Activated gamma-delta T cell (primary cell): Measurements from ENCODE around the gene AAMP.
"Not testable (repeated sequence)": the region's sequence is repeated elsewhere in the genome, so short reads cannot be mapped to it uniquely, and the experiment has no call there.

Experiments
- DNase-seq: peaks from one replicate; lab custom pipeline; 2025; lab: John Stamatoyannopoulos, UW

AAMP gene

DNA sequence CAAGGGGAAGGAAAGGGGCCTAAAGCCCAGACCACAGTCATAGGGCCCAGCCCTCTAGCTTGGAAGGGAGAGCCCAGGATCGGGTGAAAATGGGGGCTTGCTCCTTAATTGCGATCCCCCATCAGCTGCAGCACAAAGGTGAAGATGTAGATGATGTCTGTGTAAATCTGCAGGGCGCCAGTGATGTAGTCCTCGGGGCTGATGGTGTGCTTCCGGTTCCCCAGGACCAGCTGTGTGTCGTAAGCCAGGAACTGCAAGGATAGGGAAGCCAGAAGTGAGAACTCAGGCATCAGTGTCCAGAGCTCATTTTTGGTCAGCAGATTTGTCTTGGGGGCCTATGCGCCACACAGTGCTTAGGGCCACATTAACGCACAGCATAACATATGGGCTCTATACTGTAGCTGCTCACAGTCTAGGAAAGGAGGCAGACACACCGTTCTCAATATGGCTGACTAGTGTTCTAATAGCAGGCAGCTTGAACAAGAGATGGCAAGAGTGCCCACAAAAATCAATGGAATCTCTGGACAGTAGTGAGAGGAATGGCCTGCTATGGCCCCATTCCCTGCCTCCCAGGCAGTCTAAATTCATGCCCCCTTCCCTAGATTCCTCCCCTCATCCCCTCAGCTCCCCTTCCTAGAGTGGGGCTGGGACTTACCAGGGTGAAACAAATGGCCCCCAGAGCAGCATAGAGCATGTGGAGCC lies 5.6 kb upstream of the AAMP start:
- DNase-seq: no peak

DNA sequence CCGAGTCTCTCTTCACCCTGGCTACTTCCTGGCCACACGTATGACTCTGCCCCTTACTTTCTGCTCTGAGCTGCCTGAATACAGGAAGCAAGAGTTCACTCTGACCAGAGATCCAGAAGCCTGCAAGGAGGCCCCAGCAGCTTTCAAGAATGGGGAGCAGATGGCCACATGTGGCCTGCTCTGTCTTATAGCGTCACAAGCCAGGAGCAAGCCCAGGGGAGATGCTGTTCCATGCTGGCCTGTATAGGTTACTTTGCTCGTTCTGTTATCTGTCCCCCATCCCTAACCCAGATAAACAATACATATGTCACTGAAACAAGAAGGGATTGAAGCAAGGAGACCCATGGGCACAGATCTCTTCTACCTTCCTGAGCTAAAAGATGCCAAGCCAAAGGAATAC lies 4.6 kb upstream of the AAMP start:
- DNase-seq: no peak

DNA sequence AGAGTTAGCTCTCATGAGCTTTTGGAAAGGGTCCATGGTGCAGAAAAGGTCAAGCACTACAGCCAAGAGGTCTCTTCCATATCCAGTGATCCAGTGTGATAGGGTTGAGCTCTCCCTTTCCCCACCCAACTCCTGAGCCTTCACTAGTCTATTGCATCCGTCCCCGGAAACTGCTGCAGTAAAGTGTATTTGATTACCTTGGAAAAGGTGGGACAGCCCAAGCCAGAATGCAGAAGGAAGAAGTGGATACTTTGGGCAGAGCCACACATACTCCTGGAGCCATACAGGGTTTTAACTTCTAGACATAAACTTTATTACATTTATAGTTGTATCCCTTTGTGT lies 3.9 kb upstream of the AAMP start:
- DNase-seq: no peak

DNA sequence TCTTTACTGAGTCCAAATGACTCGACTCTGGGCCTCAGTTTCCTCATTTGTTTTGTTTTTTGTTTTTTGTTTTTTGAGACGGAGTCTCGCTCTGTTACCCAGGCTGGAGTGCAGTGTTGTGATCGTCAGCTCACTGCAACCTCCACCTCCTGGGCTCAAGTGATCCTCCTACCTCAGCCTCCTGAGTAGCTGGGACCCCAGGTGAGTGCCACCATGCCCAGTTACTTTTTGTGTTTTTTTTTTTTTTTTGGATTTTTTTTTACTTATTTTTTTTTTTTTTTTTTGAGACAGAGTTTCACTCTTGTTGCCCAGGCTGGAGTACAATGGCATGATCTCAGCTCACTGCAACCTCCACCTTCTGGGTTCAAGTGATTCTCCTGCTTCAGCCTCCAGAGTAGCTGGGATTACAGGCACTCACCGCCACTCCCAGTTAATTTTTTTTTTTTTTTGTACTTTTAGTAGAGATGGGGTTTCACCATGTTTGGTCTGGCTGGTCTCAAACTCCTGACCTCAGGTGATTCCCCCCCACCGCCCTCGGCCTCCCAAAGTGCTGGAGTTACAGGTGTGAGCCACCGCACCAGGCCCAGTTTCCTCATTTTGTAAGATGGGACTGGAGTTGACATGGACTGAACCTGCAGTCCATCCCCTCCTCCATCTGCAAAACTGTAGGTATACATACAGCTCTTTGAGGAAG lies 3.4 kb upstream of the AAMP start:
- not testable (repeated sequence) for DNase-seq

DNA sequence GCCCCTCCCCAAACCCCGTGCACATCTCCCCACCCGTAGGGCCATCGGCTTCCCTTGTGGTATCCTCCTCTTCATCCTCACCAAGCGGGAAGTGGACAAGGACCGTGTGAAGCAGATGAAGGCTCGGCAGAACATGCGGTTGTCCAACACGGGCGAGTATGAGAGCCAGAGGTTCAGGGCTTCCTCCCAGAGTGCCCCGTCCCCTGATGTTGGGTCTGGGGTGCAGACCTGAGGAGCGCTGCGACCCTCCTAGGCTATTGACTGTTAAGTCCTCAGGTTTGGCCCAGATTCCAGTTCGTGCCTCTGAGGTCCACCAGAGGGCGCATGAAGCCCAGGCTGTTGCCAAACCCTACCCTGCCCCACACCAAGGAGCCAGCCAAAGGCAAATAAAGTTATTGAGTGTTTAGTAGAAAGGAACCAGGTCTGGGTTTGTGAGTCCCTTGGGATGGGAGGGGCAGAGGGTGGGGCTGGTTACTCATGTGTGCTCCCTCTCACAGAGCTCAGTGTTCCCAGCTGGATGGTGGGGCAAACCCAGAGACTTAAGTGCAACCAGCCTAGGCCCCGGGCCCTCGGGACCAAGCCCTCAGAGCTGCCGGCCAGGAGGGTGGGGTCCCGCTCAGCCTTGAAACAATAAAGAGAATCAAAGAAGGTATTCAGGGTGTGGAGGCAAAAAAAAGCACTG lies 2.7 kb upstream of the AAMP start:
- DNase-seq: no peak

DNA sequence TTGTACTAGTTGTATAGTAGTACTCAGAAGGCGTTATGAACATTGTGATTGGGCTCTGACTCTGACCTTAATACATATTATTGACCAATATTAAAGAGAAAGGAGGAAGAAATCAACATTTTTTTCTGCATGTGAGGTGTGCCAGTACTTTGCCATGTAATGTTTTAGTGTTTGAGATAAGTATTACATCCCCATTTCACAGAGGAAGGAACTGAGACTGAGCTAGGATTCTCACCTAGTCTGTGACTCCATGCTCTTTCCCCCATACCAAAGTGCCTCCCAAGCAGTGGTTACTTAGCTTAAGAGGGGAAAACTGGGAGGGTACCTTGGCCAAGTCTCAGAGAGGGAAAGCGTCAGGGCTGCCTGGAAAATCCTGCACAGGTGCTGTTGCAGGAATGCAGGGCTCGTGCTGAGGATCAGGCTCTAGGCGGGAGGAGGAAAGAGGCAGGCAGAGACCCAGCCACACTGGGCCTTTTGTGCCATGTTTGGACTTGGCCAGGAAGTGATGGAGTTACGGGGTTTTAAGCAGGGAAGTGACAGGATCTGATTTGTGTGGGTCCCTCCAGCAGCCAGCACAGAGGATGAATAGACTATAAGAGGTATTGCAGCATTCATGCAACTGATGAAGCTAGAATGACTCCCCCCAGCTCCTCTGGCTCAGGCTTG lies 2.1 kb upstream of the AAMP start:
- no peak for DNase-seq

DNA sequence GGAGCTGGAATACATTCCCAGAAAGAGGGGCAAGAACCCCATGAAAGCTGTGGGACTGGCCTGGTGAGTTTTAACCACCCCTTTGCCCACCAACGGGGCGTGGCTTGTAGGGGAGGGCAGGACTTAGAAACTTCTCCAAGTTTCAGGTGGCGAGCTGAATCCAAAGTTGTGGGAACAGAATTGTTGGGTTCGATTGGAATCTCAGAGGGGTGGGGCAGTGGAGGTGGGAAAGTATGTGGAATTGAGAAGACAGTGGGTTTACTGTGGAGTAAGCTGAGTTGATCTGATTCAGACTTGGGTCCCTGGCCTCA lies 1.5 kb upstream of the AAMP start:
- no peak for DNase-seq

DNA sequence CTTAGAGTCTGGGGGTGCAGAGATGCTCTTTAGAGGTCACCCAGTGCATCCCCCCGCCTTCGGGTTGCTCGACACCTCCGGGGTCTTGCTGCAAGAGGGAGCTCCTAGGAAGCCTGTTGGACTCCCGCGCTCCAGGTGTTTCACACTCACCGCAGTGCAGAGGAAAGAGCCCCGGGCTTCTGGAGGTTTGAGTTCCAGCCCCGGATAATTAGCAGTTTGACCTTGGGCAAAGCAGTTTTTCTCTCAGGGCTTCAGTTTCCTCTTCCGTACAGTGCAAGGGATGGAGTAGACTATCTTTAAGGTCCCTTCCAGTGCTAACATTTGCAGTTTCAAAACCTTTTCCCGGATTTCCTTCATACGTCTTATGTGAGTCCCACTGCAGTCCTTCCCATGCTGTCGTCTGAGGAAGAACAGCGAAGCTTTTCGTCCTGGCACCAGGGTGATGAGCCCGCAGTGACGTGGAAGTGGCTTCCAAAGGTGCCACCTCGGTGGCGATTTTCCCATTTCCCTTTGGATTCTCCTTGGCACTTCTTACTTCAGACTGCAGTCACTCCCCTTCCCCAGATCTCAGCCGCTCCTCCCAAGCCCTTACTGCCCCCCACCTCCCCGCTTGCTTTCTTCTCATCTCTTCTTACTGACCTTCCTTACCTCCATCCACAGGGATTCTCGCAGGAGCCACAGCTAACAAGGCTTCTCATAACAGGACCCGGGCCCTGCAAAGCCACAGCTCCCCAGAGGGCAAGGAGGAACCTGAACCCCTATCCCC lies 967 bp upstream of the AAMP start:
- DNase-seq: no peak

DNA sequence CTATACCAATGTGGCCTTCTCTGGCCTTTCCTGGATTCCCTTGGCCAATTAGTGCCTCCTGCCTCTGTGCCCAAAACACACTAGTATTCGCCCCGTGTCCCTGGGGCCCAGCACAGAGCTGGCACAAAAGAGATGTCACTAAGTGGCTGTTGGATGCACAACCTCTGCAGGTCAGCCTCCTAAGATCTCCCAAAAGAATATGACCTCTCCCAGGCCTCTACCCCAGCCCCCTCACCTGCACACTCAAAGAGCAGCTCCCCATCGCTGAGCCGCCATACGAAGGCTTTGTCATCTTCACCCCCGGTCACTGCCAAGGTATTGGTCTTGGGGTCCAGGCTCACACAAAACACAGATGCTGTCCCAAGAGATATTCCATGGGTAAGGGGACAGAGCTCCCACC lies 2.7 kb downstream of the AAMP start:
- DNase-seq: no peak

DNA sequence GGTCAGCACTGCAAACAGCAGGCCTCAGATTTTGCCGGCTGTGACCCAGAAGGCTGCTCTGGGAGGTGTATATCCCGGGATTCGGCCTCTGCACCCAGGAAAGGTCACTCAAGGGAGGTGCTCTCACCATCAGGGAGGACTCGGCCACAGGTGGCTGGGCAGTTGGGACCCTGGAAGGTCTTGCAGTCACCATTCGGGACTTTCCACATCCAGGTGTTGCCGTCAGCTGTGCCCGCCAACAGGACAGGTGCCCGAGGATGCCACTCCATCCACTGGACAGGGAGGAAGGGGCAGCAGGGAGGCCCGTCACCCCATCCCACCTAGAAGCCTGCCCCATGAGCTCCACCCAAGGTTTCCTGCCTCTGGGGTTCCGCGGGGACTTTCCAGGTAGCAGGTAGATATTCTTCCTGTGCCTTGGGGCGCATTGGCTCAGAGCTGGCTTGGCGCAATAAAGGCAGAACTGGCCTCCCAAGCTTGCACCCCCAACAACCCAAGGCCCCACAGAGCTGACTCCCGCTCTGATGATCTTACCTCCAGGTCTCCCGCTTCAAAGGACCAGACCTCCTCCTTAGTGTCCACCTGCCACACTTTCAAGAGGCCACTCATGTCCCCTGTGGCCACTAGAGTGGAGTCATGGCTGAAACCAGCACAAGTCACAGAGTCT lies 3.5 kb downstream of the AAMP start:
- DNase-seq: no peak

DNA sequence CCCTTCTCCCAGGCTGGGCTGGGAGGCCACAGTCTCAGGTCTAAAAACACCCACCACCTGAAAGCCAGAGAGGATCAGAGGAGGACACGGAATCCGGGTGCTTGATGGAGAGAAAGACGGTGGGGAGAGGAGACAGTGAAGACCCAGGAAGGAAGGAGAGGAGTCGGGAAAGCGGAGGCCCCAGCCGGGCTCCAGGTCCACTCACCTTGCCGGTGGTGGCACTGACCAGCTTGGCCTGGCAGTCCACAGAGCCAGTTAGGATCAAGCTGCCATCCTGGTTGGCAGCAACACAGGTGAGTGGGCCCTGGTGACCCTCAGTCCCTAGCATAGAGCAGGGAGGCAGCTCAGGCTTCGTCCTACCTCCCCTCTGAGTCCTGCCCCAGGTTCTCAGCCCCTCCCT lies 4.3 kb downstream of the AAMP start:
- no peak for DNase-seq

DNA sequence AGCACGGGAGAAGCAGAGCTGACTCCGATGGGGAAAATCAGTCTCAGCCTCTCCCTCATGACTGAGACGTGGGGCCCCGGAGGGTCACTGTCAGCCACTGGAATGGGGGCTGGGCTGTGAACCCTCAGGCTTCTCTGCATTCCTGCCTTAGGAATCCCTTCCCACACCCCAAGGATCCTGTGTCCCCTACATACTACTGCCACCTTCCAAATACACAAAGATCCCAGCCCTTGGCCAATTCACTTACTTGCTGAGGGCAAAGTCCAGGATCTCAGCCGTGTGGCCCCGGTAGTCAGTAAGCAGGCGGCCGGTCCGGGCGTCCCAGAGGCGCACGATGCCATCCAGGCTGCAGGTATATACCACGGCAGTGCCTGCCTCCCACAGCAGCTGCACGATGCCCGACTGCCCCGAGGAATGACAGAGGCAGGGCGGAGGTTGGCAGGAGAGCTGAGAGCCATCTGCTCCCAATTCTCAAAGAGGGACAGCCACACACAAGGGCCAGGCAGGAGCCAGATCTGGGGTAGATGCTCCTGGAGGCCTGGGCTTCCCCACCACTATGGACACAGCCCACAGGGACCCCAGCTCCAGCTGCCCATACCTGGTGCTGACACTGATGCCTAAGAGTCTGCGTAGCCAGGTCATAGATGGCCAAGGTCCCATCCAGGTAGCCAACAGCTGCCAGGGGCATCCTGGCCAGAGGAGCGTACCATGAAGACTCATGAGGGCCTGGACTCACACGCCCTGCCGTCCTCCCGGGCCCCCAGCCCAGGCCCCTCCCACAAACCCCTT lies 5.0 kb downstream of the AAMP start:
- DNase-seq: no peak

DNA sequence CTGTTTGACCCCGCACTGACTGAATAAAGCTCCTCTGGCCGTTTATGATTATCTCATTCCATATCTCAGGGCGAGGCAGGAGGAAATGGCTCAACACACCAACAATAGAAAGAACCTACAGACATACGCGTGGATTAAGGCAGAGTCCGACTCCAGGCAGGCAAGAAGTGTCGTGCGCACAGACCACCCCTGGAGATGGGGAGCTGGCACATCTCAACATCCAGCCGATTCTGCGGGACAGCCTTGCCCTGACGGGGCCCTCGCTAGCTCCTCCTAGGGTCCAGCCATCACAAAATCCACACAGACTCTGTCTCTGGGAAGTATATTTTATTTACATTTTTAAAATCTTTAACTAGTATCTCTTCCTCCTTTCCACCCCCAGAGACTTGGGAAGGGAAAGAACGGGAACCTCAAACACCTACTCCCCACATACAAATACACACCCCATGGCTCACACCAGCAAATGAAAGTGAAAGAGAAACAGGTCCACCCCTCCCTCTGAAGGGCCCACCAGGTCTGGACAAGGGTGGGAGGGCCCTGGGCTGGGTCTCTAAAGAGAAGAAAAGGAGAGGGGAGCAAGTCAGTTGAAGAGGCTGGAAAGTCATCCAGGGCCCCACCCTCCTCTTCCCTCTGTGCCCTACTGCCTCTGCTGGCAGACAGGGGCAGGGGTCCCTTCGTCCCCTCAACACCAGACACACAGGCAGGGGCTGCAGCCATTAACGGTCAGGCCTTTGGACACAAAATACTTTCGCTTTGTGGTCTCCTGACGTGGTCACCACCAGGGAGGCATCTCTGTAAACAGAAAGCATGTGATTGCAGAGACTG lies 5.9 kb downstream of the AAMP start:
- DNase-seq: no peak

DNA sequence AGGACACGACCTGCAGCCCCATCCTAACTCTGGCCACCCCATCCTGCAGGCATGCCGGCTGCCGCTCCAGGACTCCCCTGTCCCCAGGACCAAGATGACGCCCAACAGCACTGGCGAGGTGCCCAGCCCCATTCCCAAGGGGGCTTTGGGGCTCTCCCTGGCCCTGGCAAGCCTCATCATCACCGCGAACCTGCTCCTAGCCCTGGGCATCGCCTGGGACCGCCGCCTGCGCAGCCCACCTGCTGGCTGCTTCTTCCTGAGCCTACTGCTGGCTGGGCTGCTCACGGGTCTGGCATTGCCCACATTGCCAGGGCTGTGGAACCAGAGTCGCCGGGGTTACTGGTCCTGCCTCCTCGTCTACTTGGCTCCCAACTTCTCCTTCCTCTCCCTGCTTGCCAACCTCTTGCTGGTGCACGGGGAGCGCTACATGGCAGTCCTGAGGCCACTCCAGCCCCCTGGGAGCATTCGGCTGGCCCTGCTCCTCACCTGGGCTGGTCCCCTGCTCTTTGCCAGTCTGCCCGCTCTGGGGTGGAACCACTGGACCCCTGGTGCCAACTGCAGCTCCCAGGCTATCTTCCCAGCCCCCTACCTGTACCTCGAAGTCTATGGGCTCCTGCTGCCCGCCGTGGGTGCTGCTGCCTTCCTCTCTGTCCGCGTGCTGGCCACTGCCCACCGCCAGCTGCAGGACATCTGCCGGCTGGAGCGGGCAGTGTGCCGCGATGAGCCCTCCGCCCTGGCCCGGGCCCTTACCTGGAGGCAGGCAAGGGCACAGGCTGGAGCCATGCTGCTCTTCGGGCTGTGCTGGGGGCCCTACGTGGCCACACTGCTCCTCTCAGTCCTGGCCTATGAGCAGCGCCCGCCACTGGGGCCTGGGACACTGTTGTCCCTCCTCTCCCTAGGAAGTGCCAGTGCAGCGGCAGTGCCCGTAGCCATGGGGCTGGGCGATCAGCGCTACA lies 7.0 kb downstream of the AAMP start:
- no peak for DNase-seq

DNA sequence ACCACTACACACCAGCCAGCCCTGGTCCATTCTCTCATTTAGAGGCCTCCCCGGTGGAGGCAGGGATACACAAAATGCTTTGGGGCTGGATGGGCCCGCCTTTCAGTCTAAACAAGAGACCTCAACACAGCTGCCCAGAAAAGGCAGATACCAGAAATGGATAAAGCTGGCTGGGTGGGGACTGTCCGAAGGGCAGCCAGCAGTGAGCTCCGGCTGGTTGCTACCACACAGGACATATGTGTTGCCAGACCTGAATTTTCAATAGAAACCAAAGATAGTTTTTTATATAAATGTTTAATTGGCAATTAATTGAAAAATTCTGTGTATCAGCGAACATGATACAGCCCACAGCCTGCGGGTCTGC lies 7.7 kb downstream of the AAMP start:
- DNase-seq: no peak

DNA sequence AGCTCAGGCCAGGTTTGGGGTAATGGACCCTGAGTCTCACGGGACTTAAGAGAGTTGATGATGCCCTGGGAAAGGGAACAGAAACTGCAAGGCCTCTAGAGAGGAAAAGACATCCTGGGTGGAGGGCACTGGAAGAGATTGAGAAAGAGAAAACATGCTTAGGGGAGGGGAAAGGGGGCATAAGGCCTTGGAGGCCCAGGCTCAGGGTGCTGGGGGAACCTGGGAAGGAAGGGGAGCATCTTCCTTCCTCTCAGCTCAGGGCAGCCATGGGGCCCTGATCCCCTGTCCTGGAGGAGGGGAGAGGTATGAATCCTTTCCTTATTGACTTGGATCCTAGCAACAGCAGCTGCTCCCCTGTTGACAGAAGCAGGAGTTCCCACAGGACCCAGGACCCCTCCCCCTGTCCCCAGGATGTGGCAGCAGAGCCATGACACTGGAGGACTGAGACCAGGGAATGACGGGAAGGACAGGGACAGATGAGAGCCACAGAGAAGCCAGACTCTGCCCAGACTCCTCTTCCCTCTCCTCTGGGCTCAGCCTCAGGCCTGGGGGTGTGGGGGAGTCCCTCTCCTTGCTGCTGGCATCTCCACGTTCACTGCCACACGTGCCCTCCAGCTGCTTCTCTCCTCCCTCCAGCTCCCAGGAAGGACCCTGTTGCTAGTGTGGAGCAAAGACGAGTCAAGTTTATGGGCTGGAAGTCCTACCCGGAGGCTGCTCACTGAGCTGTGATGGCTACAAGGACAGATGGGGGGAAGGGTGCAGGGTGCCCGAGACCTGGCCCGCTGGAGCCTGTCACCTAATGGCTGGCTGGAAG lies 8.3 kb downstream of the AAMP start:
- no peak for DNase-seq

DNA sequence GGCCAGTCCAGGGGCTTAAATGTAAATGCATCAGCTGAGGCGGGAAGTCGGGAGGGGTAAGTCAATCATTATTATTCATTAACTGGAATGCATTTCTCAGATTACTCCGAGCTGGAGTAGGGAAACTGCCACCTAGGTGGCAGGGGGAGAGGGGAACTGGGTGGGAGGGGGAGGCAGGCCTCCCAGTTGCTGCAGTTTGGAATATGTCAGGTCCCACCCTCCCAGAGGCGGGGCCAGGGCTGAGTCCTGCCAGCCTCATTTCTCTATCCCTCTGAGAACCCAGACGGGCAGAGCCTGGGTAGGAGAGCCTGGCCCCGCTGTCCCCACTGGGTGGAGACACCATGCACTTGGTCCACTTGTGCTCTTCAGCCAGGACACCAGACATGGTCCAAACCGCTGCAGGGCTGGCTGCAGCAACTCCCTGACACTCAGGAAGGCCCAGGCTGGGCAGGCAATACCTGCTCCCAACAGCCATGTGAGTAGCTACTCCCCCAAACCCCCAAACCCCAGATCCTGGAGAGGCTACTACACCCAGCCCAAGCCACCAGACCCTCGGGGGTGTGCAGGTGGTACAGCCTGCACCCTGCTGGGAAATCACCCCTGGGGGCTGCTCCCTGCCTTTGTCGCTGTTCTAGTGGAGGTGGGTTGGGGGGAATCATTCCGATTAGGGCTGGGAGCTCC lies 9.1 kb downstream of the AAMP start, which contains the start of gene GPBAR1:
GPBAR1 (plus strand) TSS at position 274 of the 681 bp plus-strand sequence. CDS start 1,710 bp downstream, outside the sequence.
- no peak for DNase-seq
